Left lung (tissue), 10 donors: ENCODE data around the gene SDK1. TPM values are rescaled to one million over a fixed set of nuclear protein-coding genes. Genes with fewer than 3 reads are reported as not detected.

ENCODE experiments used
- ATAC-seq: fragments of 200-7000 bp; cut with Tn5 transposase; one replicate; pipeline ENCODE4 v1.9.1; 2020; ENCODE audit warnings: moderate library complexity
- DNase-seq, 4 donors: peaks; one replicate each; pipeline ENCODE4 v3.0.0-alpha.2; 2013 to 2020
- H3K27ac ChIP-seq, 2 donors: fragments of 200-600 bp; sonication (generic) in 1 of 2; one replicate each; pipeline versions ENCODE4 v1.5.0 to v1.8.0; 2020 to 2021
- H3K27me3 ChIP-seq, 2 donors: fragments of 200-600 bp; sonication (generic) in 1 of 2; one replicate each; pipeline versions ENCODE4 v1.5.0 to v1.8.0; 2020 to 2021
- H3K36me3 ChIP-seq, 2 donors: fragments of 200-600 bp; sonication (generic) in 1 of 2; one replicate each; pipeline versions ENCODE4 v1.5.0 to v1.8.0; 2020 to 2021
- H3K4me1 ChIP-seq, 2 donors: fragments of 200-600 bp; one replicate each; pipeline ENCODE4 v1.8.0; 2021
- H3K4me3 ChIP-seq, 2 donors: fragments of 200-600 bp; sonication (generic) in 1 of 2; one replicate each; pipeline versions ENCODE4 v1.5.0 to v1.8.0; 2020 to 2021; ENCODE audit warnings: mild to moderate bottlenecking in 1 of 2
- H3K9me3 ChIP-seq, 2 donors: fragments of 200-600 bp; sonication (generic) in 1 of 2; one replicate each; pipeline versions ENCODE4 v1.5.0 to v1.8.0; 2020 to 2021
- intact Hi-C, 2 donors: fragments of 100-400 bp; cut with DNase I; formaldehyde crosslinking; loops; one replicate each; pipeline versions ENCODE4 v1.11.2 to v1.14.2; 2022
- polyA plus RNA-seq, 6 donors: library from polyadenylated mRNA; unstranded; fragments of 120-200 nt; gene quantifications; one replicate each; pipeline ENCODE4 v1.2.1, GENCODE V29; 2013; ENCODE audit not compliant: insufficient read length in 6 of 6
- total RNA-seq, 2 donors: library from RNA; stranded (reverse); fragmentation: NEBNext Ultra II Directional; extraction: Animal tissue kit (Norgen Biotek cat#: 25700); gene quantifications; one replicate each; pipeline ENCODE4 v1.2.1, GENCODE V29; 2021
- TF ChIP-seq, protein P1 (sequence below), 2 donors: fragments of 200-600 bp; sonication (generic) in 1 of 2; IDR thresholded peaks; one replicate each; pipeline versions ENCODE4 v1.5.0 to v1.8.0; 2021; ENCODE audit warnings: antibody characterized with exemption in 2 of 2
- donor health status: DM: no; HTN: yes; CAD: no.
- donor health status: DM: no; HTN: no; CAD: no.

Gene SDK1
- total and polyA plus RNA-seq, 8 donors, result 5.5 to 17.6 (median 13.0) TPM

- no peaks in the 10 kb centered on the region for H3K27me3 ChIP-seq
- no peaks in the 10 kb centered on the region for H3K9me3 ChIP-seq
- ATAC-seq, result no peak
- H3K4me3 ChIP-seq, result no peak overlapping the region
- no peak for DNase-seq
- no peaks in the 10 kb centered on the region for H3K4me1 ChIP-seq
- no peaks in the 10 kb centered on the region for H3K36me3 ChIP-seq
- TF ChIP-seq, protein P1, sequence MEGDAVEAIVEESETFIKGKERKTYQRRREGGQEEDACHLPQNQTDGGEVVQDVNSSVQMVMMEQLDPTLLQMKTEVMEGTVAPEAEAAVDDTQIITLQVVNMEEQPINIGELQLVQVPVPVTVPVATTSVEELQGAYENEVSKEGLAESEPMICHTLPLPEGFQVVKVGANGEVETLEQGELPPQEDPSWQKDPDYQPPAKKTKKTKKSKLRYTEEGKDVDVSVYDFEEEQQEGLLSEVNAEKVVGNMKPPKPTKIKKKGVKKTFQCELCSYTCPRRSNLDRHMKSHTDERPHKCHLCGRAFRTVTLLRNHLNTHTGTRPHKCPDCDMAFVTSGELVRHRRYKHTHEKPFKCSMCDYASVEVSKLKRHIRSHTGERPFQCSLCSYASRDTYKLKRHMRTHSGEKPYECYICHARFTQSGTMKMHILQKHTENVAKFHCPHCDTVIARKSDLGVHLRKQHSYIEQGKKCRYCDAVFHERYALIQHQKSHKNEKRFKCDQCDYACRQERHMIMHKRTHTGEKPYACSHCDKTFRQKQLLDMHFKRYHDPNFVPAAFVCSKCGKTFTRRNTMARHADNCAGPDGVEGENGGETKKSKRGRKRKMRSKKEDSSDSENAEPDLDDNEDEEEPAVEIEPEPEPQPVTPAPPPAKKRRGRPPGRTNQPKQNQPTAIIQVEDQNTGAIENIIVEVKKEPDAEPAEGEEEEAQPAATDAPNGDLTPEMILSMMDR (IDR thresholded peaks at IDR 0.05), result no peak
- intact Hi-C loops, result no loop called here
- H3K27ac ChIP-seq, result no peak overlapping the region
These were observed 20.2 kb downstream of the SDK1 start for GRCh38 chr7:3321206-3321605.

GRCh38 chr7:3321745-3322144 is 20.7 kb downstream of the SDK1 start:
- Histone ChIP-seq H3K4me3 (no peak overlapping the region), H3K4me1 (no peaks in the 10 kb centered on the region), H3K27ac (no peak overlapping the region), H3K9me3 (no peaks in the 10 kb centered on the region), H3K36me3 (no peaks in the 10 kb centered on the region), H3K27me3 (no peaks in the 10 kb centered on the region)
- intact Hi-C loops, result no loop called here
- no peak for ATAC-seq
- TF ChIP-seq, protein P1 (IDR thresholded peaks at IDR 0.05), result no peak
- no peak for DNase-seq

- intact Hi-C loops, result no loop called here
- H3K36me3 ChIP-seq, result no peaks in the 10 kb centered on the region
- ATAC-seq (no peak), DNase-seq (no peak)
- no peaks in the 10 kb centered on the region for H3K4me1 ChIP-seq
- TF ChIP-seq, protein P1 (IDR thresholded peaks at IDR 0.05), result no peak
- H3K4me3 ChIP-seq, result no peak overlapping the region
- H3K9me3 ChIP-seq, result no peaks in the 10 kb centered on the region
- H3K27ac ChIP-seq, result no peak overlapping the region
- no peaks in the 10 kb centered on the region for H3K27me3 ChIP-seq
These were observed 25.2 kb downstream of the SDK1 start for GRCh38 chr7:3326246-3326645.

GRCh38 chr7:3327099-3327498 is 26.0 kb downstream of the SDK1 start:
- Histone ChIP-seq H3K9me3 (no peaks in the 10 kb centered on the region), H3K36me3 (no peaks in the 10 kb centered on the region), H3K27me3 (no peaks in the 10 kb centered on the region), H3K4me1 (no peaks in the 10 kb centered on the region), H3K4me3 (no peak overlapping the region), H3K27ac (no peak overlapping the region)
- DNase-seq, result no peak
- TF ChIP-seq, protein P1 (IDR thresholded peaks at IDR 0.05), result no peak
- no peak for ATAC-seq
- intact Hi-C loops, result no loop called here

GRCh38 chr7:3327655-3328054 is 26.6 kb downstream of the SDK1 start:
- intact Hi-C loops, result no loop called here
- no peaks in the 10 kb centered on the region for H3K36me3 ChIP-seq
- H3K27ac ChIP-seq, result no peak overlapping the region
- no peak overlapping the region for H3K4me3 ChIP-seq
- TF ChIP-seq, protein P1 (IDR thresholded peaks at IDR 0.05), result no peak
- no peaks in the 10 kb centered on the region for H3K4me1 ChIP-seq
- no peaks in the 10 kb centered on the region for H3K9me3 ChIP-seq
- no peaks in the 10 kb centered on the region for H3K27me3 ChIP-seq
- no peak for DNase-seq
- ATAC-seq, result no peak
